NCI-H2196 (cell line): ENCODE measurements around the gene TMEM54.

Experiments used
- DNase-seq: peaks from one replicate; lab custom pipeline; 2025; ENCODE audit not compliant: unreplicated experiment; lab: John Stamatoyannopoulos, UW

Gene TMEM54

GRCh38 chr1:32881871-32882850 lies 19.0 kb downstream of the TMEM54 start:
- peak; percentile 16 for DNase-seq

GRCh38 chr1:32881291-32881690 lies 19.9 kb downstream of the TMEM54 start:
- no peak for DNase-seq

GRCh38 chr1:32878637-32879041 lies 22.6 kb downstream of the TMEM54 start:
- DNase-seq = no peak

GRCh38 chr1:32878183-32878582 lies 23.0 kb downstream of the TMEM54 start:
- DNase-seq = peak; percentile 28

- DNase-seq = no peak
These were observed 23.7 kb downstream of the TMEM54 start for GRCh38 chr1:32877211-32878110.

GRCh38 chr1:32876341-32877210 lies 24.6 kb downstream of the TMEM54 start:
- peak; percentile 69 for DNase-seq

DNA sequence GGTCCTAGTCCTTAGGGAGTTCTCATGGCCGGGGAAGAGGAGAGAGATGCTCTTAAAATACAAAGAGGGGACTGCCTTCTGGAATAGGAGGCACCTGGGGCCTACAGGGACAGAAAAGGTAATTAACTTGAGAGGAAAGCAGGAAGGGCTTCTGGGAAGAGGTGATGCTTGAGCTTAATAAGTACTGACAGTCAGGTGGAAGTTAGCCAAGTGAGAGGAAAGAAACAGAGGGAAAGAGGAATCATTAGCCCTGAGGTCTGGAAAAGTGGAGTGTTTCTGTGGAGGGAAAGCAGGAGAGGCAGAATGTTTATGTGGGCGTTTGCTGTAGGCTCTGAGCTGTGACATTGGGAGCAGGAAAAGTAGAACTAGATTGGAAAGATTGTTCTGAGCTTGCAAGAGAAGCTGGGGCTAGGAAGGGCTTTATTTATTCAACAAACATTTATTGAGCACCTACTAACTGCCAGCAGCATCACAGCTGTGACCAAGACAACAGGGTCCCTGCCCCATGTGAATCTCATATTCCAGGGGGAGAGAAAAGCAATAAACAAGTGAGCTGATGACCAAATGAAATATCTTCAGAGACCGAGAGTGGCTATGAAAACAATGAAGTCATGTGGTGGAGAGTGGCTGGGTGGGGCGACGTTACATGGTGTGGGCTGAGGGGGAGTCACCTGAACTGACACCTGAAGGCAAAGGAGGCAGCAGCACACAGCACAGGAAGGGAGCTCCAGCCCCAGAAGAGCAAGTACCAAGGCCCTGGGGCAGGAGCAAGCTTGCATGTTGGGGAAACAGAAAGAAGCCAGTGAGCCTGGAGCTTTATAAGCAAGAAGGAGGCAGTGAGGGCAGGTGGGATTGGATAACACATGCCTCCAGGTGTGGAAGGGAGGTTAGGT lies 26.1 kb downstream of the TMEM54 start:
- no peak for DNase-seq

GRCh38 chr1:32873484-32873883 lies 27.7 kb downstream of the TMEM54 start:
- DNase-seq = no peak

- no peak for DNase-seq
These were observed 29.1 kb downstream of the TMEM54 start for GRCh38 chr1:32872192-32872460.

DNA sequence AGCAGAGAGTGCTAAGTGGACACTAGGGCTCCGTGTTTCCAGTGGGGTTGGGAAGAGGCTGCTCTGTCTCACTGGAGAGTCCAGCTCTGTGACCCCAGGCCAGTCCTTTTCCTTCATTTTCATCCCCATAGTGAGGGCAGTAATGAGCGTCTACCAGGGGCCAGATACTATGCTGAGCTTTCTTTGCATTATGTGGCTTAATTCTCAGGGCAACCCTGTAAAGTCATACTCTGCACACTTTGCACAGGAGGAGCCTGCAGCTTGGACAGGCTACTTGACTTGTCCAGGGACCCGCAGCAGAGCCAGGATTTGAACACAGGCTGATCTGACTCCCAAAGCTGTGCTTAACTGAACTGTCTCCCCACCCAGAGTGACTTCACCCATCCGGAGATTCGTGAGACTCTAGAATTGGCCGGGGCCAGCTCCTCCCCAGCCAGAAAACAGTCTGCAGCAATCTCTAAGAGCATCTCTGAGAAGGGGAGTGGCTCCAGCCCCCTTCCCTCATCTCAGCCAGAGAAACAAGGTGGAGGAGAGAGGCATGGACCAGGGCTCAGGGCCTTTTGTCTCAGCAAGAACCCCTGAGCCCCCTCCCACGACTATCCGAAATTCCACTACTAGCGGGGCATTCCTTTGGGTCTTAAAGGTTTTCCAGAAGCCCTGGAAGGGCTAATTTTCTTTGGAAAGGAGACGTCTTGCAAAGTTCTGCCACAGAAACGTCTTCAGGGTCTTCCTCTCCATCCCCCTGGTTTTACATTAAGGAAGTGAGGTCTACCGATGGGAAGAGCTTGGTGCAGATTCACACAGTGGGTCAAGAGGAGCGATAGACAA lies 29.6 kb downstream of the TMEM54 start:
- no peak for DNase-seq

DNA sequence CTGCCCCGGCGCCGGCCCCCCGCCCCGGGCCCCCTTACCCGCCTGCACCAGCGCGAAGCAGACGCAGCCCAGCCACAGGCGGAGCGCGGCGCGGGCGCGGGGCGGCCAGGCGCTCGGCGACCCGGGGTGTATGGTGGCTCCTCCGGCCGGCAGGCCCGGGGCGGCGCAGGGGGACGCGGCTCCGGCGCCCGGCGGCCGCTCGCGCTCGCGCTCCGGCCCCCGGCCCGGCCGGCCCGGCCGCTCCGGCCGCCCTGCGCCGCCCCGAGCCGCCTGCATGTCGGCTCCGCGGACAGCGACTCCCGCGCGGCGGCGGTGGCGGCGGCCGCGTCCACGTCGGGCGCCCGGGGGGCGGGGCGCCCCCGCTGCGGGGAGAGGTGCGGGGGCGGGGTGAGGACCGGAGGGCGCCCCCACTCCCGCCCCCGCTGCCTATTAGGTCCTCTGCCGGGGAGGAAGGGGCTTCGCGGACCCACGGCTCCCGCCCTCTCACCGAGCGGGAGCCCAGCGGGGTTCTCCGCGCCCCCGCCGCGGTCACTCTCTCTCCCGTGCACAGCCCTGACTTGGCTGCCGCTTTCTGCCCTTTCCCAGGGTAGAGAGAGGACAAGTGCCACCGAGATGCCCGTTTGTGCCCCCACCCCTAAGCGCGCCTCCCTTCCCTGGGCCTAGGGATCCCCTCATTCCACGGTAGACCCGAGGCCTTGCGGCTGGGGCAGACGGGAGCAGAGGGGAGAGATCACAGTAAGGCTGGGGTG lies 30.4 kb downstream of the TMEM54 start, which contains the start of gene FNDC5:
Gene FNDC5, minus strand, starts transcription at position 298 of the 749 bp plus-strand sequence.
- DNase-seq = no peak

DNA sequence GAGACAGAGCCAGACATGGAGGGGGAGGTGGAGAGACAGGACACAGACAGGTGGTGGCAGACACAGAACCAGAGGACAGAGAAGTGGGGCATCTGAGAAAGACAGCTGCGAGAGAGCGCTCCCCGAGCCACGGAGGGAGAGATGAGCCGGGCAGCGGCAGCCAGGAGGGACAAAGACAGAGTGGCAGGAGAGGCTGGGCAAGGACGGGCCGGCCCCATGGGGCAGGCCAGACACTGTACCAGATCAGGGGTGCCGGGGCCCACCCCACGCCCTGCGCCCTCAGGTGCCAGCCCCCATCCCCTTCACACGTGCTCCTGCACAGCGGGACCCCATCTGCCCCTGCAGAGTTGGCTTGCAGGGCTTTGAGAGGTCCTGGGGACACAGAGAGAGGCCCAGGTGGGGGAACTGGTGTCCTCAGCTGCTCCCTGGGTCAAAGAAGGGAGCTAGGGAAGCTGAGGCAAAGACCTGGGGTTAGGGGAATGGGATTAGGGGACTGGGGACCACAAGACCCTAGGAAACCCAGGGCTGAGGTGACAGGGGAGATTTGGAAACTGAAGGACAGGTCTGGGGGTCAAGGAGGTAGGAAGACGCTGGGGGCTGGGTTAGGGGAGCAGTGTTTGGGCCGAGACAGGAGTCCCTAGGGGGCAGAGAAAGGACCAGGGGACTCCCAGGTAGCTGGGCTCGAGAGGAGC lies 31.1 kb downstream of the TMEM54 start:
- DNase-seq = no peak

DNA sequence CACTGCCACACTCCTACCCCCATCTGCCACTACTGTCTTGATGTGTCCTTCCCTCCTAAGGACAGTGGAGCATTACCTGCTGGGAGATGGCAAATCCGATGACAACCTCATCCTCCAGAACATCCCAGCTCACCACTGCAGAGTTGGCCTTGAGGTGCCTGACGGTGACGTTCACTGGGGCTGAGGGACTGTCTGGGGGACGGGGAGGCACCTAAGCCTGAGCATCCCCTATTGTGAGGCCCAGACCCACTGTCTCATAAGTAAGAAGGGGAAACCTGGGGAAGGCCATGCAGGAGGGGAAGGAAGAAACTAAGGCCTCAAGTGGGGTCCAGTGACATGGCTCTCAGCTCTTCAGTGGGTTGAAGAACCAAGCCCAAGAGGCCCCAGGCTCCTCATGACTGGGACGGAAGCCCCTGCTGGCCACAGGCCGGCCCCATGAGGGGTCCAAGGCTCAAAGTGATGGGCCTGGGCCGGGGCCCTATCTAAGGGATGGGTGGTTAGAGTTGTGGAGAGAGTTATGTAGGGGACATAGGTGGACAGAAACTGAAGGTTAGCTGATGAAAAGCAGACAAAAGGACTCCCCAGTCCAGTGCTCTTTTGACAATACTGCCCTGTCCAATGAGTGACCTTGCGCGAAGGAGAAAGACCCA lies 32.3 kb downstream of the TMEM54 start:
- no peak for DNase-seq

DNA sequence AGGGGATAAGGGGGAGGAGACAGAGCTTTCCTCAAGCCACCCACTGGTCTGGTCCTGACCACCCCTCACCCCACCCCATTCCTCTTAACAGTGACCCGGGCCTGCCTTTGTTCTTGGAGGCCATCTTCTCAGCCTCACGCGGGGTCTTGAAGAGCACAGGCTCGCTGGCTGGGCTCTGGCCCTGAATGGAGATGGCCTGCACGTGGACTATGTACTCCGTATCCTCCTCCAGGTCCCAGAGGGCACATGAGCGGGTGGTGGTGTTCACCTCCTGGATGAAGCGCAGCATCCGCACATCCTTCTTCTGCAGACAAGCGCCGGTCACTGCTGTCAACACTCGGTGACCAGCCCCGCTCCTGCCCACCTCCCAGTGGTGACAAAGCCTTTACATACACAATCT lies 33.1 kb downstream of the TMEM54 start:
- DNase-seq = no peak

GRCh38 chr1:32867671-32868070 lies 33.5 kb downstream of the TMEM54 start:
- DNase-seq = no peak

GRCh38 chr1:32867151-32867550 lies 34.0 kb downstream of the TMEM54 start:
- DNase-seq = no peak
